SJCRH30 (cell line): ENCODE results near the gene SPATA20. TPM values are rescaled to one million over a fixed set of nuclear protein-coding genes. Genes with fewer than 3 reads are reported as not detected.

Experiments
- DNase-seq, 2 experiments: peaks; one replicate each; pipeline ENCODE4 v3.0.0-alpha.2; 2015 to 2020
- H3K27ac ChIP-seq: fragments of 250-450 bp; sonication (Bioruptor Pico); 2 replicates; pipeline ENCODE4 v1.5.1; 2020; ENCODE audit warnings: mild to moderate bottlenecking, moderate library complexity
- H3K27me3 ChIP-seq: fragments of 250-450 bp; sonication (Bioruptor Pico); 2 replicates; pipeline ENCODE4 v1.5.1; 2020; ENCODE audit warnings: mild to moderate bottlenecking, moderate library complexity
- H3K36me3 ChIP-seq: fragments of 250-450 bp; sonication (Bioruptor Pico); 2 replicates; pipeline ENCODE4 v1.5.1; 2020; ENCODE audit warnings: mild to moderate bottlenecking, moderate library complexity
- H3K4me1 ChIP-seq: fragments of 250-450 bp; sonication (Bioruptor Pico); 2 replicates; pipeline ENCODE4 v1.5.1; 2020; ENCODE audit warnings: mild to moderate bottlenecking, moderate library complexity
- H3K4me3 ChIP-seq: fragments of 250-450 bp; sonication (Bioruptor Pico); 2 replicates; pipeline ENCODE4 v1.5.1; 2020; ENCODE audit warnings: mild to moderate bottlenecking, moderate library complexity
- H3K9me3 ChIP-seq: fragments of 250-450 bp; sonication (Bioruptor Pico); replicated peaks from 2 replicates; pipeline ENCODE4 v1.5.1; 2020; ENCODE audit warnings: mild to moderate bottlenecking, moderate library complexity
- total RNA-seq: library from RNA; depleted of rRNA; stranded (reverse); fragments of >200 nt; shearing (Covaris generic); gene quantifications from 2 replicates; pipeline ENCODE4 v1.2.3, GENCODE V29; 2014

SPATA20 gene
- total RNA-seq, 1 experiment from 2014 or later = 13.1 TPM

DNA sequence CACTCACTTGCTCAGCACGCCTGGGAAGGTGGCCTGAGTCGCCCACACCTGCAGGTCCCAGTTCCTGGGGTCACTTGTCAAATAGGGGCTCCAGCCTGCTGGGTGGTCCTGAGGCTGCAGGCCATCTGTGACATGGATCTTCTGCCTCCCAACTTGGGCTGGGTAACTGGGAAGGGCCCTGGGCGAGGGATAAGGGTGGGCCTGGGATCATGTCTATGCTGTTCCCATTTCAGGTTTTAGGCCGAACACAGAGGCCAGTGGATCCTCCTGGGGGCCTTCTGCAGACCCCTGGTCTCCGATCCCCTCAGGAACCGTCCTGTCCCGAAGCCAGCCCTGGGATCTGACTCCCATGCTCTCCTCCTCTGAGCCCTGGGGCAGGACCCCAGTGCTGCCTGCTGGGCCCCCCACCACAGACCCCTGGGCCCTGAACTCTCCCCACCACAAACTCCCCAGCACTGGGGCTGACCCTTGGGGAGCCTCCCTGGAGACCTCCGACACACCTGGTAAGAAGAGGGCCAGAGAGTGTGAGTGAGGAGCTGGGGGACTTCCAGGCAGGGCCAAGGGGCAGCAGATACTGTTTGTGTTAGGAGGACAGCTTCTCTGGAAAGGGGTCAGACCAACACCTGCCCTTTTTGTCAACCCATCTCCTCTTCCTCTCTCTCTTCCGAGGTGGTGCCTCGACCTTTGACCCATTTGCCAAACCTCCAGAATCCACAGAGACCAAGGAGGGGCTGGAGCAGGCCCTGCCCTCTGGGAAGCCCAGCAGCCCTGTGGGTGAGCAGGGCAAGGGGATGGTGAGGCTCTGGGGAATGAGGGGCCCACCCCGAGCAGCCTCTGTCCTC lies 6.2 kb upstream of the SPATA20 start:
- DNase-seq = no peak
- Histone ChIP-seq H3K4me3 (no peak overlapping the region), H3K36me3 (no peaks in the 10 kb centered on the region), H3K27me3 (no peaks in the 10 kb centered on the region; the same call in 1 of the 2 replicates), H3K9me3 (no peaks in the 10 kb centered on the region), H3K27ac (no peak overlapping the region), H3K4me1 (peaks cover 6% of the 10 kb centered on the region; the same call in 1 of the 2 replicates)

GRCh38 chr17:50541402-50541715 lies 5.6 kb upstream of the SPATA20 start:
- no peaks in the 10 kb centered on the region for H3K36me3 ChIP-seq
- no peaks in the 10 kb centered on the region; the same call in 1 of the 2 replicates for H3K27me3 ChIP-seq
- peak overlapping the region; percentile 67 for H3K4me3 ChIP-seq
- H3K4me1 ChIP-seq = peaks cover 6% of the 10 kb centered on the region; the same call in 1 of the 2 replicates
- DNase-seq = no peak
- H3K9me3 ChIP-seq = no peaks in the 10 kb centered on the region
- H3K27ac ChIP-seq = no peak overlapping the region

- DNase-seq = peak; percentile 74 to 82
- Histone ChIP-seq H3K4me1 (peaks cover 6% of the 10 kb centered on the region; the same call in 1 of the 2 replicates), H3K27ac (no peak overlapping the region), H3K27me3 (no peaks in the 10 kb centered on the region; the same call in 1 of the 2 replicates), H3K36me3 (no peaks in the 10 kb centered on the region), H3K4me3 (peak overlapping the region; percentile 67), H3K9me3 (no peaks in the 10 kb centered on the region)
Observed at GRCh38 chr17:50541716-50542688, 5.0 kb upstream of the SPATA20 start.

DNA sequence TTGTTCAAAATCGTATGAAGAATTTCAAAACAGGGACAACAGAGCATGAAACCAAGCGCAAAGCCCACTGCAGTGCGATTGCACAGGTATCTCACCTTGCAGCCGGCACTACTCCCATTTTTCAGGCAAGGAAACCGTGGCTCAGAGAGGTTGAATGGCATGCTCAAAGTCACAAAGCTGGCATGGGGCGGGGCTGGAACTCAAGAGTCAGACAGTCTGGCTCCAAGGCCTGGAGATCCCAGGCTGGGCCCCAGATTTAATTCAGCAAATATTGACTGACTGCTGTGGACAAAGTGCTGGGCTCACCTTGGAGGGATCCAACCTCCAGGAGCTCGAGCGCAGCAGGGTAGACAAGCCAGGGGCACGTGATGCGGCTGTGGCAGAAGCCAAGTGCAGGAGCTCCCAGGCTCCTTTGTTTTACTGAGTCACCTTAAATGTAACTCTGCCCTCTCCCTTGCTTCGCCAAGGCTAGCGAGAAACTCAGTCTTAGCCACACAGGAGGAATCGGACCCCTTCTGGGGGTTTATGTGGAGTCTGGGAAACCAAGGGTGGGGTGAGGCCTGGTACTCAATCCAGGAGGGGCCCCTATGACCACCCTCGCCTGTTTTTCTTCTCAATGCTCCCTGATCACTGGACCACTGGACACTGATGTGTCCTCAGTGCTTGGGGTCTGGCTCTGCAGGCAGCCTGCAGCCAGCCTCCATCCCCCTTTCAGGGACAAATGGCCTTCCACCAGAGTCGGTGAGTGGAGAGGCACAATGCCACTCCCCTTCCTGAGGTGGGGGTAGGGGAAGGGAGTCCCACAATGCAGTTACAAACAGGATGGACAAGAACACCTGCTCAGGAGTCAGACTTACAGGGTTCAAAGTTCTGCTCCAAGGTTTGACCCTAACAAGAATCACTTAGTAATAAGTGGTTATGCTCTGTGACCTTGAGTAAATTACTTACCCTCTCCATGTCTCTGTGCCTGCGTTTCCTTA lies 3.9 kb upstream of the SPATA20 start:
- H3K4me3 ChIP-seq = peak overlapping the region; percentile 67; the same call in 1 of the 2 replicates
- no peak for DNase-seq
- no peak overlapping the region for H3K27ac ChIP-seq
- H3K4me1 ChIP-seq = peaks cover 13% of the 10 kb centered on the region
- H3K36me3 ChIP-seq = no peaks in the 10 kb centered on the region
- H3K9me3 ChIP-seq = no peaks in the 10 kb centered on the region
- H3K27me3 ChIP-seq = no peaks in the 10 kb centered on the region; the same call in 1 of the 2 replicates

DNA sequence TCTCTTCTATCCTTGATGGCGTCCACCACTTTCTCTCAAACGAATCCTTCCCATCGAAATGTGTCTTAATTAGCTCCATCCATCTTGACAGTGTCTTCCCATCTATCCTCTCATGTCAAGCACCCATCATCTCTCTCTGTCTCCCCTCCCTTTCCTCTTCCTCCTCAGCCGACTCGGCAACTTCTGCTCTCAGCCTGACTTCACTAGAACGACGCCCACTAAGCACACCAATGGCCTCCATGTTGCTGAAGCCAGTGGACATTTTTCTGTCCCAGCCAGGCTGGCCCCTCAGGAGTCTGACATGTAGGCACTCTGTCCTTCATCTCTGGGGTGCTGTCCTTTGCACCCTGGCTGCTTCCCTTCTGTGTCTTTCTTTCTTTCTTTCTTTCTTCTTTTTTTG lies 2.5 kb upstream of the SPATA20 start:
- DNase-seq = no peak
- H3K27me3 ChIP-seq = no peaks in the 10 kb centered on the region; the same call in 1 of the 2 replicates
- no peaks in the 10 kb centered on the region for H3K36me3 ChIP-seq
- no peaks in the 10 kb centered on the region for H3K9me3 ChIP-seq
- H3K4me1 ChIP-seq = peaks cover 14% of the 10 kb centered on the region
- no peak overlapping the region for H3K27ac ChIP-seq
- no peak overlapping the region for H3K4me3 ChIP-seq

DNA sequence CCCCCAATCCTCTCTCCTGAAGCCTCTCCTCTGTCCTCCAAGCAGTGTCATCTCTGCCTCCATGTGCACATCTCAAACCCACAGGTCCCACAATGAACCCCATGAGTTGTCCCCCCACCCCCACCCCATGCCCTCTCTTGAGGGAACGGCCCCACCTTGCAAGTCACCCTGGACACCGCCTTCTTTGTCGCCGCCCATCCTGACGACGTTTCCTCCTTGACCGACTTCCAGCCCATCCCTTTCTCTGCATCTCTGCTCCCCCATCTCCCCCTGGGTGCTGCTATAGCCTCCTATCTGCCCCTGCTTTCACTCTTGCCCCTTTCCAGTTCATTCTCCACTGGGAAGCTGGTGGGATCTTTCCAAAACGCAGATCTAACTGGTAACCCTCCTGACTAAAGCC lies 1.7 kb upstream of the SPATA20 start:
- H3K27ac ChIP-seq = no peak overlapping the region
- no peaks in the 10 kb centered on the region for H3K36me3 ChIP-seq
- no peaks in the 10 kb centered on the region; the same call in 1 of the 2 replicates for H3K27me3 ChIP-seq
- peaks cover 14% of the 10 kb centered on the region for H3K4me1 ChIP-seq
- no peak overlapping the region for H3K4me3 ChIP-seq
- no peak for DNase-seq
- H3K9me3 ChIP-seq = no peaks in the 10 kb centered on the region

GRCh38 chr17:50546701-50547034 lies 306 bp upstream of the SPATA20 start:
- Histone ChIP-seq H3K9me3 (no peaks in the 10 kb centered on the region), H3K27me3 (no peaks in the 10 kb centered on the region), H3K4me3 (peak overlapping the region; percentile 64), H3K4me1 (peaks cover 14% of the 10 kb centered on the region), H3K36me3 (no peaks in the 10 kb centered on the region), H3K27ac (no peak overlapping the region)
- no peak for DNase-seq

DNA sequence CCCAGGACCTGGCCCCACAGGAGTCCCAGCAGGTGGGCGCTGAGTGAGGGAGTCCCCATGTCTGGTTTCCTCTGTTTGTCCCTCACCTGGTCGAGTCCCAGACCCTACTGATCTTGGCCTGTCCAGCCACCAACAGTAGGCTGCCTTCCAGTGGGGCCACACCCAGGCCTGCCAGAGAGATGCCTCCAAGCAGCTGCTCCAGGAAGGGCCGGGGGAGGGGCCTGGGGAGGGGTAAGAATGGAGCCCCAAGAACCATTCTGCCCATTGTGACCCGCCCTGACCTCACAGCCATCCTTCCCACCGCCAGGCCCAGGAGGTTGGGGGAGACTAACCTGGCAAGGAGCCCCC lies 736 bp downstream of the SPATA20 start:
- peak; percentile 64 to 68 for DNase-seq
- no peaks in the 10 kb centered on the region for H3K9me3 ChIP-seq
- peak overlapping the region; percentile 34 for H3K27ac ChIP-seq
- H3K27me3 ChIP-seq = no peaks in the 10 kb centered on the region
- H3K36me3 ChIP-seq = no peaks in the 10 kb centered on the region
- peaks cover 11% of the 10 kb centered on the region for H3K4me1 ChIP-seq
- H3K4me3 ChIP-seq = peak overlapping the region; percentile 64

GRCh38 chr17:50548831-50549230 lies 1.9 kb downstream of the SPATA20 start:
- Histone ChIP-seq H3K27ac (peak overlapping the region; percentile 37; the same call in 1 of the 2 replicates), H3K4me3 (no peak overlapping the region), H3K27me3 (no peaks in the 10 kb centered on the region), H3K4me1 (peaks cover 8% of the 10 kb centered on the region), H3K36me3 (no peaks in the 10 kb centered on the region), H3K9me3 (no peaks in the 10 kb centered on the region)
- DNase-seq = no peak

DNA sequence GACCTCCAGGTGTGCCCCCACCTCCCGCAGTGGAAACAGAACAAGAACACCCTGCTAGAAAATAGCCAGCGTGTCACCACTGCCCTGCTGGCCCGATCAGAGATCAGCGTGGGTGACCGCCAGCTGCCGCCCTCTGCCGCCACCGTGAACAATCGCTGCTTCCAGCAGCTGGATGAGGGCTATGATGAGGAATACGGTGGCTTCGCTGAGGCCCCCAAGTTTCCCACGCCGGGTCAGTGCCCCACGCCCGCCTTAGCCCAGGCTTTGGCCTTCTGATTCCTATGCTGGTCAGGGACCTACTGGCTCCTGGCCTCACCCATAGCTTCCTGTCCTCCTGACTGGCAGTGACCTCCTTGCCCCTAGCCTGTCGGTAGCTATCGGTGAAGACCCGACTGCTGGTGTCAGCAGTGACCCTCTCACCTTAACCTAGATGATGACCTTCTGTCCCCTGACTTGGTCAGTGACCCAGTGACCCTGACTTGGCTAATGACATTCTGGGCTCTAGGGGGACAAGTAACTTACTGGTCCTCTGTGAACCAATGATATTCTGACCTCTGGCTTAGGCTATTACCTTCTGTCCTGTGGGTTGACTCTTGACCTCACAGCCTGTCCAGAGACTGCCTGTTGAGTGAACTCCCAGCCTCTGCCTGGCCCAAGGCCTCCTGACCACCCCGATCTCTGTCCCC lies 2.4 kb downstream of the SPATA20 start:
- no peak overlapping the region for H3K4me3 ChIP-seq
- no peaks in the 10 kb centered on the region for H3K27me3 ChIP-seq
- H3K27ac ChIP-seq = peak overlapping the region; percentile 37
- H3K36me3 ChIP-seq = no peaks in the 10 kb centered on the region
- no peak for DNase-seq
- H3K4me1 ChIP-seq = peaks cover 8% of the 10 kb centered on the region
- H3K9me3 ChIP-seq = no peaks in the 10 kb centered on the region

DNA sequence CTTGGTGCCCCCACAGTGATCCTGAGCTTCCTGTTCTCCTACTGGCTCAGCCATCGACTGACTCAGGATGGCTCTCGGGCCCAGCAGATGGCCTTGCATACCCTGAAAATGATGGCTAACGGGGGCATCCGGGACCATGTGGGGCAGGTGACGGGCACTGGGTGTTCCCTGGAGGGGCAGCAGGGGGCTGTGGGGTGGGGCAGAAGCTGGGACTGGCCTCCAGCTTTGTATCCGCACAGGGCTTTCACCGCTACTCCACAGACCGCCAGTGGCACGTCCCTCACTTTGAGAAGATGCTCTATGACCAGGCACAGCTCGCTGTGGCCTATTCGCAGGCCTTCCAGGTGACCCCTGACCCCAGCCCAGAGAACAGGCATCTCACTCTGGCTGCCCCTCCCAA lies 3.0 kb downstream of the SPATA20 start:
- H3K27ac ChIP-seq = no peak overlapping the region

DNA sequence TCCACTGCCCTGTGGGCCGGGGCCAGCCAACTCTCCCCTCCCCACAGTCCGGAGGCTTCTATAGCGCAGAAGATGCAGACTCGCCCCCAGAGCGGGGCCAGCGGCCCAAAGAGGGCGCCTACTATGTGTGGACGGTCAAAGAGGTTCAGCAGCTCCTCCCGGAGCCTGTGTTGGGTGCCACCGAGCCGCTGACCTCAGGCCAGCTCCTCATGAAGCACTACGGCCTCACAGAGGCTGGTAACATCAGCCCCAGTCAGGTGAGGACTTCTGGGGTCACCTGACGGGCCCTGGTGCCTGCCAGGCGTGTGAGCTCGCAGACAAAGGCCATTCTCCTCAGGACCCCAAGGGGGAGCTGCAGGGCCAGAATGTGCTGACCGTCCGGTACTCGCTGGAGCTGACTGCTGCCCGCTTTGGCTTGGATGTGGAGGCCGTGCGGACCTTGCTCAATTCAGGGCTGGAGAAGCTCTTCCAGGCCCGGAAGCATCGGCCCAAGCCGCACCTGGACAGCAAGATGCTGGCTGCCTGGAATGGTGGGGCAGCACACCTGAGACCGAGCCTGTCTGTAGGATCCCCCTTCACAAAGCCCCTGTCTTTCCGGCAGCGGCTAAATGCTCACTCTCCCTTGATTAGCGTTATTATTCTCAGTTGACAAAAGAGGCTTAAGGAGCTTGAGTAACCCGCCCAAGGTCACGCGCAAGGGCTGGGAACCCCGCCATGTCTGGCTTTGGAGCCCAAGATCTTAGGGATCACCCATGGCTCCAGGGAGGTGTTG lies 3.9 kb downstream of the SPATA20 start:
- Histone ChIP-seq H3K4me3 (no peak overlapping the region), H3K27me3 (no peaks in the 10 kb centered on the region), H3K4me1 (peaks cover 8% of the 10 kb centered on the region), H3K9me3 (no peaks in the 10 kb centered on the region), H3K27ac (no peak overlapping the region), H3K36me3 (no peaks in the 10 kb centered on the region)
- peak; percentile 67 to 78 for DNase-seq

More for the DNA sequence above, 3.0 kb downstream of the SPATA20 start:
- H3K36me3 ChIP-seq = no peaks in the 10 kb centered on the region
- H3K27me3 ChIP-seq = no peaks in the 10 kb centered on the region
- H3K4me1 ChIP-seq = peaks cover 8% of the 10 kb centered on the region
- no peak overlapping the region for H3K4me3 ChIP-seq
- no peaks in the 10 kb centered on the region for H3K9me3 ChIP-seq
- no peak for DNase-seq

GRCh38 chr17:50551433-50551815 lies 4.5 kb downstream of the SPATA20 start:
- Histone ChIP-seq H3K27ac (no peak overlapping the region), H3K9me3 (no peaks in the 10 kb centered on the region), H3K36me3 (no peaks in the 10 kb centered on the region), H3K4me1 (peaks cover 8% of the 10 kb centered on the region), H3K4me3 (no peak overlapping the region), H3K27me3 (no peaks in the 10 kb centered on the region)
- DNase-seq = no peak
